ENCODE data around the gene PHGDH.
"Not testable (repeated sequence)": the region's sequence is repeated elsewhere in the genome, so short reads cannot be mapped to it uniquely, and the experiment has no call there.

The PHGDH gene

GRCh38 chr1:119700326-119700725 is 11.4 kb upstream of the PHGDH start:
- no peak for DNase-seq

GRCh38 chr1:119701659-119702058 is 10.1 kb upstream of the PHGDH start:
- no peak for DNase-seq

GRCh38 chr1:119702384-119702783 is 9.3 kb upstream of the PHGDH start:
- no peak for DNase-seq

- no peak for DNase-seq
Observed at GRCh38 chr1:119703666-119704450, 7.9 kb upstream of the PHGDH start.

- not testable (repeated sequence) for DNase-seq
Observed at GRCh38 chr1:119706599-119706998, 5.1 kb upstream of the PHGDH start.

GRCh38 chr1:119711356-119711803 is 354 bp upstream of the PHGDH start:
- DNase-seq: not testable (repeated sequence)

- DNase-seq: peak; percentile 77
Observed at GRCh38 chr1:119712342-119713038, 756 bp downstream of the PHGDH start.

GRCh38 chr1:119713039-119713748 is 1.5 kb downstream of the PHGDH start:
- peak; percentile 24 for DNase-seq

- DNase-seq: no peak
Observed at GRCh38 chr1:119713749-119714456, 2.2 kb downstream of the PHGDH start.

GRCh38 chr1:119714583-119714982 is 2.8 kb downstream of the PHGDH start:
- DNase-seq: no peak

GRCh38 chr1:119715542-119715941 is 3.8 kb downstream of the PHGDH start:
- DNase-seq: no peak

GRCh38 chr1:119718409-119718808 is 6.7 kb downstream of the PHGDH start:
- no peak for DNase-seq

GRCh38 chr1:119718972-119719371 is 7.2 kb downstream of the PHGDH start:
- no peak for DNase-seq

GRCh38 chr1:119720866-119721440 is 9.2 kb downstream of the PHGDH start:
- DNase-seq: no peak

- DNase-seq: no peak
Observed at GRCh38 chr1:119721896-119722295, 10.2 kb downstream of the PHGDH start.

GRCh38 chr1:119724611-119725218 is 13.0 kb downstream of the PHGDH start:
- DNase-seq: no peak

GRCh38 chr1:119725626-119726025 is 13.9 kb downstream of the PHGDH start:
- DNase-seq: no peak

- no peak for DNase-seq
Observed at GRCh38 chr1:119727991-119728390, 16.3 kb downstream of the PHGDH start.

- no peak for DNase-seq
Observed at GRCh38 chr1:119729044-119729443, 17.3 kb downstream of the PHGDH start.

GRCh38 chr1:119731060-119731459 is 19.3 kb downstream of the PHGDH start:
- no peak for DNase-seq

- DNase-seq: no peak
Observed at GRCh38 chr1:119731741-119732430, 20.2 kb downstream of the PHGDH start.

Measured in NCI-H446 treated with DMSO at 0.1 percent for 48 hours (cell line).